SKM-1 (cell line): ENCODE measurements around the gene MAPK7.
"Not testable (repeated sequence)": the region's sequence is repeated elsewhere in the genome, so short reads cannot be mapped to it uniquely, and the experiment has no call there.

ENCODE experiments used
- DNase-seq: peaks from one replicate; lab custom pipeline; 2025; ENCODE audit not compliant: unreplicated experiment; lab: John Stamatoyannopoulos, UW

MAPK7 gene

GRCh38 chr17:19342611-19343255 is 35.6 kb upstream of the MAPK7 start:
- DNase-seq = no peak

GRCh38 chr17:19343256-19343630 is 35.1 kb upstream of the MAPK7 start:
- no peak for DNase-seq

GRCh38 chr17:19343671-19344151 is 34.6 kb upstream of the MAPK7 start:
- DNase-seq = no peak

- DNase-seq = no peak
Observed at GRCh38 chr17:19344311-19345066, 33.8 kb upstream of the MAPK7 start.

GRCh38 chr17:19345067-19345460 is 33.2 kb upstream of the MAPK7 start:
- no peak for DNase-seq

GRCh38 chr17:19345486-19346350 is 32.6 kb upstream of the MAPK7 start:
- no peak for DNase-seq

GRCh38 chr17:19346351-19347255 is 31.7 kb upstream of the MAPK7 start:
- DNase-seq = no peak

- no peak for DNase-seq
Observed at GRCh38 chr17:19347323-19348080, 30.8 kb upstream of the MAPK7 start.

GRCh38 chr17:19348081-19348650 is 30.1 kb upstream of the MAPK7 start:
- no peak for DNase-seq

GRCh38 chr17:19348806-19349205 is 29.5 kb upstream of the MAPK7 start:
- DNase-seq = no peak

- not testable (repeated sequence) for DNase-seq
Observed at GRCh38 chr17:19353401-19353800, 24.9 kb upstream of the MAPK7 start.

GRCh38 chr17:19354748-19355147 is 23.6 kb upstream of the MAPK7 start:
- DNase-seq = no peak

- no peak for DNase-seq
Observed at GRCh38 chr17:19357351-19357750, 20.9 kb upstream of the MAPK7 start.

GRCh38 chr17:19357761-19358160 is 20.5 kb upstream of the MAPK7 start:
- DNase-seq = no peak

GRCh38 chr17:19359151-19359550 is 19.1 kb upstream of the MAPK7 start:
- DNase-seq = no peak

GRCh38 chr17:19359856-19360255 is 18.4 kb upstream of the MAPK7 start:
- no peak for DNase-seq

GRCh38 chr17:19360772-19361171 is 17.5 kb upstream of the MAPK7 start:
- no peak for DNase-seq

GRCh38 chr17:19361326-19361725 is 17.0 kb upstream of the MAPK7 start:
- no peak for DNase-seq

- DNase-seq = no peak
Observed at GRCh38 chr17:19361944-19362276, 16.4 kb upstream of the MAPK7 start.
